Osteoblast (primary cell): ENCODE measurements around the gene ATP11C. TPM values are rescaled to one million over a fixed set of nuclear protein-coding genes. Genes with fewer than 3 reads are reported as not detected.
"Not testable (repeated sequence)": the region's sequence is repeated elsewhere in the genome, so short reads cannot be mapped to it uniquely, and the experiment has no call there.

Experiments
- DNase-seq: peaks from one replicate; pipeline ENCODE4 v3.0.0; 2011; ENCODE audit warnings: low spot score, mixed read lengths; ENCODE audit not compliant: insufficient read length; ENCODE audit errors: missing footprints
- H2AFZ ChIP-seq: 2 replicates; pipeline ENCODE4 v1.6.0; 2011; ENCODE audit warnings: mild to moderate bottlenecking, low read length
- H3K27ac ChIP-seq: 2 replicates; pipeline ENCODE4 v1.5.1; 2011; ENCODE audit warnings: mild to moderate bottlenecking, low read depth, low read length, moderate library complexity
- H3K27me3 ChIP-seq: 2 replicates; pipeline ENCODE4 v1.6.0; 2012; ENCODE audit warnings: mild to moderate bottlenecking, control low read depth, inconsistent platforms, low read length, moderate library complexity; ENCODE audit not compliant: insufficient read depth
- H3K36me3 ChIP-seq: 2 replicates; pipeline ENCODE4 v1.5.1; 2011; ENCODE audit warnings: mild to moderate bottlenecking, low read length, control low read depth, moderate library complexity; ENCODE audit not compliant: insufficient read depth
- H3K4me1 ChIP-seq: 2 replicates; pipeline ENCODE4 v1.5.1; 2011; ENCODE audit warnings: mild to moderate bottlenecking, low read length, control low read depth, moderate library complexity; ENCODE audit not compliant: insufficient read depth
- H3K4me2 ChIP-seq: 2 replicates; pipeline ENCODE4 v1.6.0; 2011; ENCODE audit warnings: mild to moderate bottlenecking, low read length; ENCODE audit not compliant: insufficient read depth
- H3K4me3 ChIP-seq: fragments of 200-600 bp; sonication (generic); 3 replicates; pipeline ENCODE4 v1.5.1; 2012; ENCODE audit warnings: mild to moderate bottlenecking, low read length, inconsistent platforms; ENCODE audit not compliant: insufficient read depth
- H3K79me2 ChIP-seq: 2 replicates; pipeline ENCODE4 v1.6.0; 2012; ENCODE audit warnings: mild to moderate bottlenecking, low read length, control low read depth, inconsistent platforms; ENCODE audit not compliant: insufficient read depth
- H3K9me3 ChIP-seq: 2 replicates; pipeline ENCODE4 v1.5.1; 2011; ENCODE audit warnings: low read depth, low read length, control low read depth
- H4K20me1 ChIP-seq: 2 replicates; pipeline ENCODE4 v1.6.0; 2012; ENCODE audit warnings: mild to moderate bottlenecking, low read length, control low read depth; ENCODE audit not compliant: insufficient read depth
- total RNA-seq: library from RNA; depleted of rRNA; stranded (reverse); fragments of >200 nt; gene quantifications from 2 replicates; pipeline ENCODE4 v1.2.3, GENCODE V29; 2012
- TF ChIP-seq, protein P1 (sequence below): IDR thresholded peaks from 2 replicates; pipeline ENCODE4 v1.5.1; 2011; ENCODE audit warnings: mild to moderate bottlenecking, low read depth, low read length, moderate library complexity; ENCODE audit errors: extremely low read depth

The ATP11C gene
- total RNA-seq, 1 donor, result 72.0 TPM

GRCh38 chrX:139844884-139845283 lies 88.0 kb downstream of the ATP11C start:
- Histone ChIP-seq H3K9me3 (no peaks in the 10 kb centered on the region), H3K27ac (no peak overlapping the region), H3K79me2 (peaks cover 16% of the 10 kb centered on the region), H3K27me3 (no peaks in the 10 kb centered on the region), H4K20me1 (peaks cover 2% of the 10 kb centered on the region), H3K4me1 (no peaks in the 10 kb centered on the region), H3K4me2 (no peak overlapping the region), H3K36me3 (no peaks in the 10 kb centered on the region), H2AFZ (no peak overlapping the region), H3K4me3 (no peak overlapping the region)
- no peak for DNase-seq
- TF ChIP-seq, protein P1, sequence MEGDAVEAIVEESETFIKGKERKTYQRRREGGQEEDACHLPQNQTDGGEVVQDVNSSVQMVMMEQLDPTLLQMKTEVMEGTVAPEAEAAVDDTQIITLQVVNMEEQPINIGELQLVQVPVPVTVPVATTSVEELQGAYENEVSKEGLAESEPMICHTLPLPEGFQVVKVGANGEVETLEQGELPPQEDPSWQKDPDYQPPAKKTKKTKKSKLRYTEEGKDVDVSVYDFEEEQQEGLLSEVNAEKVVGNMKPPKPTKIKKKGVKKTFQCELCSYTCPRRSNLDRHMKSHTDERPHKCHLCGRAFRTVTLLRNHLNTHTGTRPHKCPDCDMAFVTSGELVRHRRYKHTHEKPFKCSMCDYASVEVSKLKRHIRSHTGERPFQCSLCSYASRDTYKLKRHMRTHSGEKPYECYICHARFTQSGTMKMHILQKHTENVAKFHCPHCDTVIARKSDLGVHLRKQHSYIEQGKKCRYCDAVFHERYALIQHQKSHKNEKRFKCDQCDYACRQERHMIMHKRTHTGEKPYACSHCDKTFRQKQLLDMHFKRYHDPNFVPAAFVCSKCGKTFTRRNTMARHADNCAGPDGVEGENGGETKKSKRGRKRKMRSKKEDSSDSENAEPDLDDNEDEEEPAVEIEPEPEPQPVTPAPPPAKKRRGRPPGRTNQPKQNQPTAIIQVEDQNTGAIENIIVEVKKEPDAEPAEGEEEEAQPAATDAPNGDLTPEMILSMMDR, result no peak

GRCh38 chrX:139844163-139844562 lies 88.7 kb downstream of the ATP11C start:
- no peaks in the 10 kb centered on the region for H3K27me3 ChIP-seq
- H3K4me3 ChIP-seq, result no peak overlapping the region
- no peak for DNase-seq
- H3K9me3 ChIP-seq, result no peaks in the 10 kb centered on the region
- H4K20me1 ChIP-seq, result peaks cover 2% of the 10 kb centered on the region
- H3K27ac ChIP-seq, result no peak overlapping the region
- no peak overlapping the region for H3K4me2 ChIP-seq
- H3K79me2 ChIP-seq, result peaks cover 20% of the 10 kb centered on the region
- no peaks in the 10 kb centered on the region for H3K4me1 ChIP-seq
- H3K36me3 ChIP-seq, result no peaks in the 10 kb centered on the region
- H2AFZ ChIP-seq, result no peak overlapping the region
- TF ChIP-seq, protein P1, result no peak

GRCh38 chrX:139842326-139843185 lies 90.3 kb downstream of the ATP11C start:
- Histone ChIP-seq H3K27me3 (no peaks in the 10 kb centered on the region), H3K27ac (no peak overlapping the region), H3K4me2 (no peak overlapping the region), H4K20me1 (no peaks in the 10 kb centered on the region), H3K4me1 (no peaks in the 10 kb centered on the region), H2AFZ (no peak overlapping the region), H3K4me3 (no peak overlapping the region), H3K9me3 (no peaks in the 10 kb centered on the region), H3K79me2 (peaks cover 18% of the 10 kb centered on the region), H3K36me3 (no peaks in the 10 kb centered on the region)
- DNase-seq, result no peak
- TF ChIP-seq, protein P1, result no peak

- not testable (repeated sequence) for H3K27me3 ChIP-seq, H3K4me3 ChIP-seq, H3K4me2 ChIP-seq, H2AFZ ChIP-seq, H3K27ac ChIP-seq, H3K36me3 ChIP-seq, H3K9me3 ChIP-seq, H4K20me1 ChIP-seq
- H3K79me2 ChIP-seq, result peaks cover 21% of the 10 kb centered on the region
- peaks cover 15% of the 10 kb centered on the region for H3K4me1 ChIP-seq
- DNase-seq, result peak; percentile 36
Measured at GRCh38 chrX:139836335-139836734, 96.5 kb downstream of the ATP11C start.
